CD4-positive, alpha-beta T cell (primary cell): ENCODE data around the gene PEDS1. TPM values are rescaled to one million over a fixed set of nuclear protein-coding genes. Genes with fewer than 3 reads are reported as not detected.
A peak's percentile ranks its signal among the peaks of the same experiment; 100 is the strongest.

ENCODE experiments used
- ATAC-seq: fragments of 200-7000 bp; cut with Tn5 transposase; one replicate; pipeline ENCODE4 v1.10.0; 2022; ENCODE audit warnings: mild to moderate bottlenecking; ENCODE audit not compliant: poor library complexity
- CTCF ChIA-PET: fragments of 350-600 bp; sonication (Branson Sonifier 250); formaldehyde crosslinking; loops from one replicate; lab custom pipeline; 2021; ENCODE audit warnings: antibody characterized with exemption, inconsistent platforms; lab: Charles Lee
- POLR2A ChIA-PET: fragments of 350-600 bp; sonication (Branson Sonifier 250); formaldehyde crosslinking; loops from one replicate; lab custom pipeline; 2021; ENCODE audit warnings: antibody characterized with exemption, inconsistent platforms; lab: Charles Lee
- DNase-seq, 14 experiments: peaks; one replicate each; pipeline ENCODE4 v3.0.0-alpha.2; 2013 to 2020; ENCODE audit warnings: mixed read lengths in 2 of 14
- H3K27ac ChIP-seq, 2 donors: one replicate each; pipeline versions ENCODE4 v1.5.1 to v1.7.0; 2013; ENCODE audit warnings: low read length in 2 of 2, low read depth in 1 of 2, mild to moderate bottlenecking in 1 of 2
- H3K27me3 ChIP-seq, 2 experiments: 1 replicate in 1 of 2; 2 replicates in 1 of 2; pipeline versions ENCODE4 v1.6.1 to v1.7.0; 2013; ENCODE audit warnings: low read length in 2 of 2, control low read depth in 1 of 2, mild to moderate bottlenecking in 1 of 2, moderate library complexity in 1 of 2; ENCODE audit not compliant: insufficient read depth in 2 of 2, control insufficient read depth in 1 of 2
- H3K36me3 ChIP-seq: one replicate; pipeline ENCODE4 v1.6.1; 2013; ENCODE audit warnings: low read length, control low read depth; ENCODE audit not compliant: insufficient read depth
- H3K4me1 ChIP-seq: one replicate; pipeline ENCODE4 v1.6.1; 2013; ENCODE audit warnings: low read length, control low read depth; ENCODE audit not compliant: insufficient read depth
- H3K4me3 ChIP-seq: one replicate; pipeline ENCODE4 v1.5.1; 2013; ENCODE audit warnings: mild to moderate bottlenecking, low read length, moderate library complexity
- H3K9me3 ChIP-seq, 2 experiments: 1 replicate in 1 of 2; 2 replicates in 1 of 2; pipeline versions ENCODE4 v1.6.1 to v1.7.0; 2013; ENCODE audit warnings: low read length in 2 of 2, mild to moderate bottlenecking in 2 of 2, control low read depth in 1 of 2, moderate library complexity in 1 of 2; ENCODE audit not compliant: control insufficient read depth in 1 of 2, insufficient read depth in 1 of 2
- H3K27ac Mint-ChIP-seq: one replicate; pipeline ENCODE4 v1.8.0; 2020; ENCODE audit warnings: mixed read lengths
- H3K27me3 Mint-ChIP-seq: one replicate; pipeline ENCODE4 v1.8.0; 2021; ENCODE audit warnings: mixed read lengths
- H3K36me3 Mint-ChIP-seq: one replicate; pipeline ENCODE4 v1.8.0; 2021; ENCODE audit warnings: low read depth, mixed read lengths
- H3K4me1 Mint-ChIP-seq: one replicate; pipeline ENCODE4 v1.8.0; 2021; ENCODE audit warnings: low read depth, mixed read lengths
- H3K4me3 Mint-ChIP-seq: one replicate; pipeline ENCODE4 v1.8.0; 2020; ENCODE audit warnings: mild to moderate bottlenecking, mixed read lengths
- H3K9me3 Mint-ChIP-seq: one replicate; pipeline ENCODE4 v1.8.0; 2020; ENCODE audit warnings: mixed read lengths
- intact Hi-C, 2 experiments: fragments of 100-400 bp; cut with DNase I in 1 of 2; cut with micrococcal nuclease in 1 of 2; formaldehyde crosslinking; loops; one replicate each; pipeline versions ENCODE4 v1.15.1 to v1.9.0; 2023 to 2025; cut with DNase I, micrococcal nuclease
- total RNA-seq, 174 experiments: library from RNA in 2 of 174; stranded (reverse) in 2 of 174; gene quantifications; one replicate each; pipeline ENCODE4 v1.2.3 and lab custom pipeline; 2021 to 2026
- TF ChIP-seq, protein P1 (sequence below): fragments of 200-600 bp; IDR thresholded peaks from one replicate; pipeline ENCODE4 v1.8.0; 2022; ENCODE audit warnings: antibody characterized with exemption, mild to moderate bottlenecking

Gene PEDS1
- total RNA-seq, 2 experiments from 2014 or later, result 21.3 to 21.9 TPM

DNA sequence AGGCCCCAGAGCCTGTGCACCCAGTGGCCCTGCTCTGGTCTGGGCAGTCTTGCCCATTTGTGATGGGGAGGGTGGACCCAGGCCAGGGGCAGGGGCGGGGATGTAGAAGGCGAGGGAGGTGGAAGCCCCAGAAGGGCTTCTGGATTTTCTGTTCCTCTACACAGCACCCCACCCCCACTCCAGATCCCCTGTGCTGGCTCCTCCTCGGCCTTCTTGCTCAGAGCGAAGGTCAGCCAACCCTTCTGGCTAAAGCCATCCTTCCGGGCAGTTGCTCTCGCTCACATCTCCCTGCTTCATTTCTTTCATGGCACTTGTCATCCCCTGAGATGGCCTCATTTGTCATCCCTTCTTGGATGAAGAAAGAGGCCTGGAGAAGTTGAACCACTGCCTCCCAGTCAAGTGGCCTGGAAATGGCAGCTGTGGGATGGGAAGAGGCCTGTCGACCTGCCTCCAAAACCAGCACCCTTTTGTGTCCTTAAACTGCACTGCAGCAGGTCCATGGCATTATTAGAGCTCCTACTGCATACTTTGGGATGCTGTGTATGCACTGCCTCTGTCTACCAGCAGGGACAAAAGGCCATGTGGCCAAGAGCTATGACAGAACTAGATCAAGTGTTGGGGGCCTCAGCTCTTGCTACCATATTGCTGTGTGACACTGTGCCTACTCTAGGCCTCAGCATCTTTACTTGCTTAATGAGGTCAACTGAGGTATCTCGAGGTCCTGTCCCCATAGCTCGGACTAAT lies 19.9 kb downstream of the PEDS1 start:
- H3K36me3 Mint-ChIP-seq, result peaks cover 65% of the 10 kb centered on the region
- ChIA-PET CTCF (interaction anchor here (0.6 to 2.7 kb wide), 6 partner anchors 13 to 141 kb away, joined by 3 to 13 read pairs (median 5); no protein-coding TSS in a partner anchor), POLR2A (no interaction called here)
- intact Hi-C loops, result no loop called here
- H3K27ac ChIP-seq, result no peak overlapping the region
- ATAC-seq, result peak; percentile 34
- no peaks in the 10 kb centered on the region for H3K4me1 Mint-ChIP-seq
- TF ChIP-seq, protein P1, sequence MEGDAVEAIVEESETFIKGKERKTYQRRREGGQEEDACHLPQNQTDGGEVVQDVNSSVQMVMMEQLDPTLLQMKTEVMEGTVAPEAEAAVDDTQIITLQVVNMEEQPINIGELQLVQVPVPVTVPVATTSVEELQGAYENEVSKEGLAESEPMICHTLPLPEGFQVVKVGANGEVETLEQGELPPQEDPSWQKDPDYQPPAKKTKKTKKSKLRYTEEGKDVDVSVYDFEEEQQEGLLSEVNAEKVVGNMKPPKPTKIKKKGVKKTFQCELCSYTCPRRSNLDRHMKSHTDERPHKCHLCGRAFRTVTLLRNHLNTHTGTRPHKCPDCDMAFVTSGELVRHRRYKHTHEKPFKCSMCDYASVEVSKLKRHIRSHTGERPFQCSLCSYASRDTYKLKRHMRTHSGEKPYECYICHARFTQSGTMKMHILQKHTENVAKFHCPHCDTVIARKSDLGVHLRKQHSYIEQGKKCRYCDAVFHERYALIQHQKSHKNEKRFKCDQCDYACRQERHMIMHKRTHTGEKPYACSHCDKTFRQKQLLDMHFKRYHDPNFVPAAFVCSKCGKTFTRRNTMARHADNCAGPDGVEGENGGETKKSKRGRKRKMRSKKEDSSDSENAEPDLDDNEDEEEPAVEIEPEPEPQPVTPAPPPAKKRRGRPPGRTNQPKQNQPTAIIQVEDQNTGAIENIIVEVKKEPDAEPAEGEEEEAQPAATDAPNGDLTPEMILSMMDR, result no peak
- H3K27me3 ChIP-seq, result no peaks in the 10 kb centered on the region
- peaks cover 61% of the 10 kb centered on the region for H3K36me3 ChIP-seq
- no peaks in the 10 kb centered on the region for H3K9me3 Mint-ChIP-seq
- no peak overlapping the region for H3K4me3 ChIP-seq
- peak in 1 of 14 experiments; percentile 8 for DNase-seq
- no peaks in the 10 kb centered on the region for H3K27me3 Mint-ChIP-seq
- H3K4me3 Mint-ChIP-seq, result no peak overlapping the region
- H3K9me3 ChIP-seq, result no peaks in the 10 kb centered on the region
- no peak overlapping the region for H3K27ac Mint-ChIP-seq
- no peaks in the 10 kb centered on the region for H3K4me1 ChIP-seq

DNA sequence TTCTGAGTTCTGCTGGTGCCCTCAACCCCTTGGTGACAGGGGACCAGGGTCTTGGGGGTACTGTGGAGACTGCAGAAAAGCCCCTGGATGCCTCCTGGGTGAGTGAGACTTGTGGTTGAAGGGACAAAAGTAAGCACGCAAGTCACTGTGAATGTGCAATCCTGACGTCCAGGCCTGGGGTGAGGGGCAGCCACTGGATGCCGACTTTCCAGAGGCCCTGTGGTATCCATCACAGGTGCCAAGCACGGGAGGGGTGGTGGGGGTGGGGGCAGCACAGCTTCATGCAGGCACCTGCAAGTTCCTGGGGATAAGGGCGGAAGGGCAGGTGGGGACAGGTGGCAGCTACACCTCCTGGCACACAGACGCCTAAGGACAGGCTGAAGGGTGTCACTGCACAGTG lies 20.5 kb downstream of the PEDS1 start:
- intact Hi-C loops, result no loop called here
- POLR2A ChIA-PET, result no interaction called here

DNA sequence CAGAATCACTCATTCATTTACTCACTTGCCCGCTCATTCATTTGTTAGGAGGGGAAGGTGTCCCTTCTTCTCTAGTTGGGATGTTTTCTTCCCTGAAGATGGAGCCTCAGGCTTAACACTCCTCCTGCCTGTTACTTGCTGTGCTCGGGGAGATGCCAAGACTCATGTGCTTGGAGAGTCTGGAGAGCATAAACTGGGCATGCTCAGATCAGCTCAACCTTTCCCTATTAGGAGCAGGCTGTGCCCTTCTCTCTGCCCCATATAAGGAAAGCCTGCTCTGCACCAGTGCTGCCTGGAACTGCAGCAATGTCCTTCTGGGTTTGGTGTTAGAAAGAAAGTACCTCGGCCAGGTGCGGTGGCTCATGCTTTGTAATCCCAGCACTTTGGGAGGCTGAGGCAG lies 22.5 kb downstream of the PEDS1 start:
- H3K27ac Mint-ChIP-seq, result no peak overlapping the region
- Histone ChIP-seq H3K27ac (no peak overlapping the region), H3K36me3 (peaks cover 73% of the 10 kb centered on the region), H3K4me3 (no peak overlapping the region), H3K9me3 (no peaks in the 10 kb centered on the region), H3K4me1 (no peaks in the 10 kb centered on the region), H3K27me3 (no peaks in the 10 kb centered on the region)
- POLR2A ChIA-PET, result no interaction called here
- TF ChIP-seq, protein P1, result no peak
- CTCF ChIA-PET, result interaction anchor here (1.4 to 1.7 kb wide), 2 partner anchors 10 to 38 kb away, joined by 5 to 6 read pairs; no protein-coding TSS in a partner anchor
- no peaks in the 10 kb centered on the region for H3K27me3 Mint-ChIP-seq
- no peak overlapping the region for H3K4me3 Mint-ChIP-seq
- no peak for DNase-seq
- no peaks in the 10 kb centered on the region for H3K9me3 Mint-ChIP-seq
- intact Hi-C loops, result no loop called here
- ATAC-seq, result no peak
- H3K36me3 Mint-ChIP-seq, result peaks cover 72% of the 10 kb centered on the region
- H3K4me1 Mint-ChIP-seq, result no peaks in the 10 kb centered on the region

More for the DNA sequence above, 20.5 kb downstream of the PEDS1 start:
- Mint-ChIP-seq H3K9me3 (no peaks in the 10 kb centered on the region), H3K36me3 (peaks cover 68% of the 10 kb centered on the region), H3K4me1 (no peaks in the 10 kb centered on the region), H3K27me3 (no peaks in the 10 kb centered on the region), H3K27ac (no peak overlapping the region), H3K4me3 (no peak overlapping the region)
- ATAC-seq, result no peak
- Histone ChIP-seq H3K27ac (no peak overlapping the region), H3K9me3 (no peaks in the 10 kb centered on the region), H3K4me1 (no peaks in the 10 kb centered on the region), H3K27me3 (no peaks in the 10 kb centered on the region), H3K36me3 (peaks cover 66% of the 10 kb centered on the region), H3K4me3 (no peak overlapping the region)
- TF ChIP-seq, protein P1, result no peak
- DNase-seq, result peak in 1 of 14 experiments; percentile 5
- CTCF ChIA-PET, result interaction anchor here (2.3 kb wide), 1 partner anchor 12 kb away, joined by 10 read pairs; no protein-coding TSS in a partner anchor
